ENCODE measurements around the gene GALNTL6.

- TF ChIP-seq CTCF (IDR thresholded peaks at IDR 0.05; ENCODE audit: insufficient read depth, low read length) (no peak), POLR2AphosphoS5 (IDR thresholded peaks at IDR 0.05; ENCODE audit: low read depth) (no peak), SPI1 (IDR thresholded peaks at IDR 0.05; ENCODE audit: borderline replicate concordance, low read depth) (no peak)
Measured at GRCh38 chr4:172083272-172083671, 270.1 kb downstream of the GALNTL6 start.

All from HL-60 (cell line).